Measurements from ENCODE around the gene AXIN1.
A peak's percentile ranks its signal among the peaks of the same experiment; 100 is the strongest.

Gene AXIN1

GRCh38 chr16:284204-285120 is 68.1 kb downstream of the AXIN1 start:
- no peak overlapping the region for H3K4me3 ChIP-seq (ENCODE audit: low read depth, low read length)
- DNase-seq = no peak
- H3K27me3 ChIP-seq (ENCODE audit: insufficient read depth, low read depth, severe bottlenecking) = no peaks in the 10 kb centered on the region
- H3K9me3 ChIP-seq (ENCODE audit: severe bottlenecking) = no peaks in the 10 kb centered on the region
- peaks cover 16% of the 10 kb centered on the region for H3K36me3 ChIP-seq
- TF ChIP-seq, protein P1, sequence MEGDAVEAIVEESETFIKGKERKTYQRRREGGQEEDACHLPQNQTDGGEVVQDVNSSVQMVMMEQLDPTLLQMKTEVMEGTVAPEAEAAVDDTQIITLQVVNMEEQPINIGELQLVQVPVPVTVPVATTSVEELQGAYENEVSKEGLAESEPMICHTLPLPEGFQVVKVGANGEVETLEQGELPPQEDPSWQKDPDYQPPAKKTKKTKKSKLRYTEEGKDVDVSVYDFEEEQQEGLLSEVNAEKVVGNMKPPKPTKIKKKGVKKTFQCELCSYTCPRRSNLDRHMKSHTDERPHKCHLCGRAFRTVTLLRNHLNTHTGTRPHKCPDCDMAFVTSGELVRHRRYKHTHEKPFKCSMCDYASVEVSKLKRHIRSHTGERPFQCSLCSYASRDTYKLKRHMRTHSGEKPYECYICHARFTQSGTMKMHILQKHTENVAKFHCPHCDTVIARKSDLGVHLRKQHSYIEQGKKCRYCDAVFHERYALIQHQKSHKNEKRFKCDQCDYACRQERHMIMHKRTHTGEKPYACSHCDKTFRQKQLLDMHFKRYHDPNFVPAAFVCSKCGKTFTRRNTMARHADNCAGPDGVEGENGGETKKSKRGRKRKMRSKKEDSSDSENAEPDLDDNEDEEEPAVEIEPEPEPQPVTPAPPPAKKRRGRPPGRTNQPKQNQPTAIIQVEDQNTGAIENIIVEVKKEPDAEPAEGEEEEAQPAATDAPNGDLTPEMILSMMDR (IDR thresholded peaks at IDR 0.05; ENCODE audit: low read depth, low read length) = no peak
- H3K27ac ChIP-seq = no peak overlapping the region

GRCh38 chr16:283033-283805 is 69.3 kb downstream of the AXIN1 start, which contains the start of gene PDIA2:
PDIA2 (plus strand) TSS chr16:283164; CDS start chr16:283170, 6 bp downstream.
- TF ChIP-seq, protein P1 (IDR thresholded peaks at IDR 0.05; ENCODE audit: low read depth, low read length) = no peak
- DNase-seq = no peak
- Histone ChIP-seq H3K9me3 (ENCODE audit: severe bottlenecking) (no peaks in the 10 kb centered on the region), H3K4me3 (ENCODE audit: low read depth, low read length) (no peak within 1 kb of the TSS), H3K27me3 (ENCODE audit: insufficient read depth, low read depth, severe bottlenecking) (no peaks in the 10 kb centered on the region), H3K36me3 (peaks cover 11% of the 10 kb centered on the region), H3K27ac (no peak within 1 kb of the TSS)

DNA sequence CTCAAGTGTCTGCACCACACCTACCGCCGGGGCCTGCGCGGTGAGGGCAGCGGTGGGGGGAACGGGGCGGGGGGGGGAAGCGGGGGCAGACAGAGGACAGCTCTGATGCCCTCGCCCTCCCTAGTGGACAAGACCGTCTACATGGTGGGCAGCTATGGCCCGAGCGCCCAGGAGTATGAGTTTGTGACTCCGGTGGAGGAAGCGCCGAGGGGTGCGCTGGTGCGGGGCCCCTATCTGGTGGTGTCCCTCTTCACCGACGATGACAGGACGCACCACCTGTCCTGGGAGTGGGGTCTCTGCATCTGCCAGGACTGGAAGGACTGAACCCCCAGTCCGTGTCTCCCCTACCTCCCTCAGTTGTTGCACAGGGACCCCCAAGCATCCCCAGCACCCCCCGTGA is 70.0 kb downstream of the AXIN1 start:
- Histone ChIP-seq H3K4me3 (ENCODE audit: low read depth, low read length) (no peak overlapping the region), H3K27ac (no peak overlapping the region), H3K36me3 (peaks cover 4% of the 10 kb centered on the region; the same call in 1 of the 2 replicates), H3K27me3 (ENCODE audit: insufficient read depth, low read depth, severe bottlenecking) (no peaks in the 10 kb centered on the region), H3K9me3 (ENCODE audit: severe bottlenecking) (no peaks in the 10 kb centered on the region)
- TF ChIP-seq, protein P1 (IDR thresholded peaks at IDR 0.05; ENCODE audit: low read depth, low read length) = no peak
- DNase-seq = no peak

- H3K36me3 ChIP-seq = peaks cover 3% of the 10 kb centered on the region; the same call in 1 of the 2 replicates
- TF ChIP-seq, protein P1 (IDR thresholded peaks at IDR 0.05; ENCODE audit: low read depth, low read length) = no peak
- no peak overlapping the region for H3K4me3 ChIP-seq (ENCODE audit: low read depth, low read length)
- H3K27ac ChIP-seq = no peak overlapping the region
- DNase-seq = no peak
- no peaks in the 10 kb centered on the region for H3K27me3 ChIP-seq (ENCODE audit: insufficient read depth, low read depth, severe bottlenecking)
- H3K9me3 ChIP-seq (ENCODE audit: severe bottlenecking) = no peaks in the 10 kb centered on the region
Measured at GRCh38 chr16:281660-282255, 70.8 kb downstream of the AXIN1 start.

GRCh38 chr16:280991-281659 is 71.4 kb downstream of the AXIN1 start:
- no peaks in the 10 kb centered on the region for H3K36me3 ChIP-seq
- H3K27ac ChIP-seq = peak overlapping the region; percentile 33; the same call in 1 of the 2 replicates
- DNase-seq = no peak
- H3K4me3 ChIP-seq (ENCODE audit: low read depth, low read length) = peak overlapping the region; percentile 63
- no peaks in the 10 kb centered on the region for H3K9me3 ChIP-seq (ENCODE audit: severe bottlenecking)
- no peaks in the 10 kb centered on the region for H3K27me3 ChIP-seq (ENCODE audit: insufficient read depth, low read depth, severe bottlenecking)
- TF ChIP-seq, protein P1 (IDR thresholded peaks at IDR 0.05; ENCODE audit: low read depth, low read length) = no peak
